GM18502 (cell line): ENCODE results near the gene DHFR2.
A peak's percentile ranks its signal among the peaks of the same experiment; 100 is the strongest.
"Not testable (repeated sequence)": the region's sequence is repeated elsewhere in the genome, so short reads cannot be mapped to it uniquely, and the experiment has no call there.

Experiments used
- ATAC-seq: cut with Tn5 transposase; IDR thresholded peaks from one replicate; pipeline ENCODE4 v1.9.1; 2021; ENCODE audit warnings: mild to moderate bottlenecking; ENCODE audit not compliant: unreplicated experiment, poor library complexity

DHFR2 gene

DNA sequence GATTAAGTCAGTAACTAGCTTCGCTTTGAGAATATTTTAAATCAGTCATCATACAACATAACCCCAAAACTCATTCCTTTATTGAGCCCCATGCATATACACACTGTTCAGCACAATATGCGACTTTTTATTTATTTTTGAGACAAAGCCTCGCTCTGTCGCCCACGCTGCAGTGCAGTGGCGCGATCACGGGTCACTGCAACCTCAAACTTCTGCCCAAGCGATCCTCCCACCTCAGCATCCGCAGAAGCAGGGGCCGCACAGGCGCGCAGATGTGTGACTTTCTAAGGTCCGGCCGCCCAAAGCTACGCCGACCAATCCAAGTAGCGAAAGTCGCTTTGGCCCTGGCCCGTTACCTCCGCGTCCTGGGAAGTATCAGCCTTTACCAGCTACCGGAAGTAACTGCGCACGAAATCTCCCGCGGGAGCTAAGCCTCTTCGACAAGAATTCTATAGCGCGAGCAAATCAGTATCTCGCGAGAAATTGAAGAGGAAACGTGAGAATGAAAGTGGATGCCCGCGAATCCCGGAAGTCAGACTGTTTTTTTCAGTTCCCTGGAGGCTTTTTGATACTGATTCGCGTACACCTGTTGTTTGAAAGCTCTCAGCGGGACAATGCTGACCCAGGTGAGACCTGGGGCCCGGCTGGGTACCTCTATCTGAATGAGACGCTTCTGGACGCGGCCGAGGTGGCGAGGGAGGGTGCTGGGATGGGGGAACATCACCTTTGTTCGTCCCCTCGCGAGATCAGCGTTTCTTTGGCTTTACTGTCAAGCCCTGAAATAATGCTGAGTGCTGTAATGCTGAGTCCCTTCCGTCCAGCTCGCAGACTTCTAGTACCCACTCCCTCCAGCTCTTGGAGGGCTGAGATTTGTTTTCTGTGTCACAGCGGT lies at the start of gene DHFR2, which contains the start of gene NSUN3:
DHFR2 (minus strand) TSS at position 404 of the 892 bp plus-strand sequence. CDS start 1,405 bp downstream, outside the sequence.
NSUN3 (plus strand) TSS at position 549 of the 892 bp plus-strand sequence; CDS start at position 615, 66 bp downstream.
- peak; percentile 93 for ATAC-seq

DNA sequence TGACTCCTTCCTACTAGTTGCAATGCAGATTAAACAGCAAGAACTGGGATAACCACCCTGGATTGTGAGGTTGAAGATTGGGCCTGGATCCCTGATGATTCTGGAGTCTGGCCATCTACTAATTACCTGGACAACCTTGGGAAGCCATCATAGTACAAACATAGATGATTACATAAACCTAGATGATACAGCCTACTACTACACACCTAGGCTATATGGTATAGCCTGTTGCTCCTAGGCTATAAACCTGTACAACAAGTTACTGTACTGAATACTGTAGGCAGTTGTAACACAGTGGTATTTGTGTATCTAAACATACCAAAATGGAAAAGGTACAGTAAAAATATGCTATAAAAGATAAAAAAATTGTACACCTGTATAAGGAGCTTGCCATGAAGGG lies 48.1 kb upstream of the DHFR2 start:
- ATAC-seq = no peak

DNA sequence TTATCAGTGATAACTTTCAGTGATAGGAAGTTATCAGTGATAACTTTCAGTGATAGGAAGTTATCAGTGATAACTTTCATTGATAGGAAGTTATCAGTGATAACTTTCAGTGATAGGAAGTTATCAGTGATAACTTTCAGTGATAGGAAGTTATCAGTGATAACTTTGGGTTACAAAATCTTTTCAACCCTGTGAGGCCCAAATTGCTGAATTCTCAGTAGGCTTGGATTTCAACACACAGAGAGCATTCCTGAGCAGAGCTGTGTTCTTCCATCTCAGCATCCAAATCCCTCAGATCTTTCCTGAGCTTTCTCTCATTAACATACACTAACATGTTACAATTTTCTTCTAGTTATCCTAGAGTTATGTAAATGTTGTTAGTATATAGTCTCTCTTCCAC lies 47.5 kb upstream of the DHFR2 start:
- not testable (repeated sequence) for ATAC-seq

DNA sequence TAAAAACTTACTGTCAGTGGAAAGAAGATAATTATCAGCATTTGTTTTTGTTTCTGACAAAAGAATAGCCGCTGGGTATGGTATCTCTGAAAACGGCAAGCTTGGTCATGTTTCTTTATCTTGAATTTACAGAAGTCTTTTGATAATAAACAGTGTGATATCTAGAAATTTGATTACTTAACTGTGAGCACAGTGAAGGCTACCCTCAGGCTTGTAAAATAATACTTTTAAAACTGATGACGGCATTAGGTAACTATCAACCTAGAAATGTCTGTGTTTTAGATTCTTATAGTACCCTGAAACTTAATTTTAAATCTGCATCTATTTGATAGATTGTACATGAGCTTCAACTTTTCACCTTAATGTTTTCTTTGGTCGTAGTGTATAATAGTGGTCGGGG lies 43.6 kb upstream of the DHFR2 start:
- ATAC-seq = no peak

DNA sequence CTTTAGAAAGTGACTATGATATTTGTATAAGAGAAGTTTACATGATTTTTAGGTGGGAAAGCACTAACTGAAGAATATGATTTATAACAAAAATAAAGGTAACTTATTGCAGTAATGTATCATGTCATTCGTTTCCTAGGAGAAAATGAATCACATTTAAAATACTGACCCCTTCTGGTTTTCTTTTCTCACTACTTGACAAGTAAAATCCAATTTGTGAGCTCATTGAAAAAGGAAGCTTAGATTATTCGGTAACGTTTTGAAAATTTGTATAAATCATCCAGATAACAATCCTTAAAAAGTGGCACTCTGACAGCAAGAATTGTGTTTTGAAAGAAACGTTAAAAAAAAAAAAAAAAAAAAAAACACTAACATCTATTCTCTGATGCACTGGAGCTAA lies 39.1 kb upstream of the DHFR2 start:
- ATAC-seq = no peak

DNA sequence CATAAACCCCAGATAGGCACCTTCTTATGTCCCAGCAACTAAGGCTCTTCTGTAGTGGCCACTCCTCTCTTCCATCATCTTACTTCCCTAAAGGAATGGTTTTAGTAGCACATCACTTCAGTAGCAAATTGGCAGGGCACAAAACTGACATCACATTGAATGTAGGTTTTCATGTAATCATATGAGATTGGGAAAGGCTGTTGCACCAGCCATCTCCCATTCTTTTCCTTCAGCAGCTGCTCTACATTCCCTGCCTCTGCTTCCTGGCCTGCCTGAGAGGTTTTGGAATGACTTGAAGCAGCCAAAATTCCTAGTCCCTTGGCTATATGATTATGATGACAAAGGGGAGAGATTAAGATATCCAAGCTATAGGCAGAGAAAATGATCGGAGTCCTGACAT lies 36.6 kb upstream of the DHFR2 start:
- ATAC-seq = no peak

DNA sequence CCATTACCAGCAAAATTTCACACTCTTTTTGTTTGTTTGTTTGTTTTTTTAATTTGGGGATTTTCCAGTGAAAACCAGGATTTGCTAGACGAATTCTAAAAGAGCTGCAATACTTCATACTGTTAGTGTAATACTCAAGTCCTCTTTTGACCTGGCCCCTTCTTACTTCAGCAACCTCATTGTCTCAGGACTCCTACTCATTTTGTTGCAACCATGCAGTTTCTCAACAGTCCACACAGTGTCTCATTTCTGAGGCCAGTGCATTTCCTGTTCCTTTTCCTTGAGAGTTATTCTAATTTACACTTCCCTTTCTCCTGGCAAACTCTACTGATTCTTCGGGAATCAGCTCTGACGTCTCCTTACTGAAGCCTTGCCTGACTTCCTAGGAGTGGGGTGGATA lies 35.7 kb upstream of the DHFR2 start:
- no peak for ATAC-seq

DNA sequence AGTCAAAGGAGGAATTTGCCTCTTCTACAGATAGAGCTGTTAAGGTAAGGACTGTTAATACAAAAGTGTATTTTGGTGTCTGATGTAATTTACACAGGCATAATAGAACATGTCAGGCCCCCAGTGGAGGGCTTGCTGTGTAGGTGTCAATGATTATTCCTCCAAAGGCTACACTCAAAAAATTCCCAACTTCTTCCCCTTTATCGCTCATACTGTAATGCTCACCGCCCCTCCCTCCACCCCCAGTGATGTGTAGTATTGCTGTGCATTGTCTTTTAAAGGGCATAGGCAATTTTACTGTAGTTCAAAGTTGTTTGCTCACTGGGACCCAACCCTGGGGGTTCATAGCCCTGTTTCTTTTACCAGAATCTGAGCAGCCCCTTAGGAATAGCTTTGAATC lies 32.4 kb upstream of the DHFR2 start:
- no peak for ATAC-seq

DNA sequence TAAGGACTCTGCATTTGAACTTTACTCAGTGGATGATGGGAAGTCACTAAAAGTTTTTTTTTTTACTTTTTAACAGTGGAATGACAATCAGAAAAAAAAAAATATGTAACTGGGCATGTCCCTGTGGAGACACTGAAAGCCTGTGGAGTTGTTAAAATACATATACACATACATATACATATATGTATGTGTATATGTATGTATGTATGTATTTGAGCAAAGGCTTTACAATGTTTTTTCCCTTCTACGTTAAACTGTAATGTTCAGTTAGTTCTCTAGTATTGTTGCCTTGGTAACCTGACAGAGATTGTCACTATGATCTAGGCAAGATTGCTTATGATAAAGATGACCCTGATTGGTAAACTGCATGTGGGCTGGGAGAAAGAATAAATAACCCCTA lies 30.4 kb upstream of the DHFR2 start:
- ATAC-seq = no peak

DNA sequence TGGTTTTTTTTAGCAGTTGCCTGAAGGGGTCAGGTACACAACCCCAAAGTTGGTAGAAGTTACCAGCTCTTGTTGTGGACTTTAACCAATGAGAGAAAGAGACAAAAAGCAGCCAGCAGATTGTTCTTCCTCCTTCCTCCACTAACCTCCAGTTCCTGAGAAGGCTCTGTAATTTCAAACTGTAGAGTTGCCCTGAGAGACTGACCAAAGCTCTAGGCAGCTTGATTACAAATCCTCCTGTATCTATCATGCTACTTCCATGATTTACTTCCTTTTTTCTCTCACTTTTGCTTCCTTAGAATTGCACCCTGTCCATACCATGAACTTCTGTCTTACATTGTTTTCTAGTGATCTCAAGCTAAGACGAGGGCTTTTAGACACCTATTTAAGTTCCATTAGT lies 29.4 kb upstream of the DHFR2 start:
- ATAC-seq = no peak

DNA sequence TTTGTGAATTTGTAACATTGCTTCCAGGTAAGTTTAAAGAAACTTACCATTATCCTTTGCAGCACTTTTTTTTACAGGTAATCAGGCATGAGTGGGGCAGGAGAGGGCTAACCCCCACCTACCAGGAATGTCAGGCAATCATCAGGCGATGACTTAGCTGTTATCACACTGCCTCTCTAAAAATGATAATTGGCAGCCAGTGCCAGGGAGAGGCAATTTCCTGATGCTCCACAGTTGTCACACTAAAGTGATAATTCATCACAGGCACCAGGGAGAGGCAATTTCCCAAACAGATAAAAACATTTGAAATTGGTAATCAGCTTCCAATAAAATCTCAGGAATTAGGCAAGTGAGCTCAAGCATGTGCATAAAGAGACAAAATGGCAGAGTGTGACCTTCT lies 26.4 kb upstream of the DHFR2 start:
- no peak for ATAC-seq

DNA sequence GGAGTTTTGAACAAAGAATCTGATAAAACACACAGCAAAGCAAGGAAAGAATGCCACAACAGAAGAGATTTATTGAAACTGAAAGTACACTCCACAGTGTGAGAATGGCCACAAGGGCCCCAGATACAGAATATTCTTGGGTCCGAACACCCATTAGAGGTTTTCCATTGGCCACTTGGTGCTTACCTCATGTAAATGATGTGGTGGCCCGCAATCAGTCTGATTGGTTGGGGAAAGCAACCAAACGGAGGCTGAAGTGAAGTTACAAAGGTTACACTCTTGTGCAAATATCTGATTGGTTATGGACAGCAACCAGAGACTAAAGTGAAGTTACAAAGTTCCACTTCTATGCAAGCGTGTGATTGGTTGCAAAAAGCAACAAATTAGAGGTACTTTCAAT lies 20.5 kb upstream of the DHFR2 start:
- peak; percentile 67 for ATAC-seq

DNA sequence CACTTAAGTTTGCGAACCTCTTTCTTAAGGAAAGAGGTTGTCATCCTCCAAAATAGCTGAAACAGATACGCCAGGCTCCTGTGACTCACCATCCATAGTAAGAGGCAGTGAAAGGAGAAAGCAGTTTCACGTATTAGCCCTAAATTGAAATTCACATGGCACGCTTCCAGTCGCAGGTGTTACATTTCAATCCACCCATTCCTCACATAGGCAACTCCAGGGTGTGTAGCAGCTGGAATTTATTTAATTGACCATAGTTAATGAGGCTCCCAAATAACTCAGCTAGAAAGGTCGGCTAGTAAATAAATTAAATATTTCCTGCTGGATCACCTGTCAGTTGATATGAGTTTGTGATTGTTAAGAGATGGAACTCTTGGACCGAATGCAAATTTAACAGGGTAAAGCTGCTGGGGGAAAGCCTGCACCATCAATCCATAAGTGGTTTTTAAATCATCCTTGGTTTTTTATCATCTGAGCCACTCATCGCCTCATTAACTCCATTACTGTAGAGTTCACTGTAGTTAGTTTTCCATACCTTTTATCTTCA lies 19.7 kb upstream of the DHFR2 start:
- no peak for ATAC-seq

DNA sequence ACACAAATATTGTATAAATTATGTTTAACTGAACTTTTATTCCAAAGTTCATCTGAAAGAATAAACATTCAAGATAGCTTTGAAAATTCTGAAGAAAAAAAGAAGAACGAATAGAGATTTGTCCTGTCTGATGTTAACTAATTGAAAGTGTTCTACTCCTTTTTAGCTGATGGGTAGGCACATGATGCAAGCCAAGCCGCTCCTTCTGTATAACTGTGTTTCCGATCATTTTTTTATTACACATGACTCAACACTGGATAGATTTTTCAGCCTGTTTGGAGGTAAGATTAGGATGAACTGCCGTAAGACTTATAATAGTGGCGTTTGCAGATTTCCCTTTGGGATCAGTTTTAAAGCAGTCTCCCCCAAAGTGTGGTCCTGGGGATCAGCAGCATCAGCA lies 19.2 kb upstream of the DHFR2 start:
- ATAC-seq = no peak

DNA sequence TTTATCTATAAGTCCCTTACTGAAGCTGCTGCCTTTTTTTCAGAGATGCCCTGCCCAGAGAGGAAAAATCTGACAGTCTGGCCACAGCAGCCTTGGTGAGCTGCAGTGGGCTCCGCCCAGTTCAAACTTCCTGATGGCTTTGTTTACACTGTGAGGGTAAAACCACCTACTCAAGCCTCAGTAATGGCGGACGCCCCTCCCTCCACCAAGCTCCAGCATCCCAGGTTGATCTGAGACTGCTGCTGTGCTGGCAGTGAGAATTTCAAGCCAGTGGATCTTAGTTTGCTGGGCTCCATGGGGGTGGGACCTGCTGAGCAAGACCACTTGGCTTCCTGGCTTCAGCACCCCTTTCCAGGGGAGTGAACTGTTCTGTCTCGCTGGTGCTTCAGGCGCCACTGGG lies 17.8 kb upstream of the DHFR2 start:
- not testable (repeated sequence) for ATAC-seq

DNA sequence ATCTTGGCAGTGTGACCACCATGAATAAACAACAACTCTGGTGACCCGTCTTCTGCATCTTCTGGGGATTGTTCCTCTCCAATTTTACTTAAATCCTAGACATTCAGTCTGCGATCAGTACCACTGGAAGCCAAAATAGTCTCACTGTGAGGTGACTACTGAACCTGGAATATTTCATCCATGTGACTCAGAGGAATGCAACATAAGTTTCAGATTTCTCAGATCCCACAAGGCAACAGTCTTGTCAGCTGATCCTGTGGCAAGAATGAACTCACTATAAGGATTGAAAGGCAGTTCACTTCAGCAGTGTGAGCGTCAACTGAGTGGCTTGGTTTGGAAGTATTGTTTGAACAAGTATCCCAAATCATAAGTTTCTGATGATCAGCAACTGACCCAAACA lies 13.3 kb upstream of the DHFR2 start:
- no peak for ATAC-seq

DNA sequence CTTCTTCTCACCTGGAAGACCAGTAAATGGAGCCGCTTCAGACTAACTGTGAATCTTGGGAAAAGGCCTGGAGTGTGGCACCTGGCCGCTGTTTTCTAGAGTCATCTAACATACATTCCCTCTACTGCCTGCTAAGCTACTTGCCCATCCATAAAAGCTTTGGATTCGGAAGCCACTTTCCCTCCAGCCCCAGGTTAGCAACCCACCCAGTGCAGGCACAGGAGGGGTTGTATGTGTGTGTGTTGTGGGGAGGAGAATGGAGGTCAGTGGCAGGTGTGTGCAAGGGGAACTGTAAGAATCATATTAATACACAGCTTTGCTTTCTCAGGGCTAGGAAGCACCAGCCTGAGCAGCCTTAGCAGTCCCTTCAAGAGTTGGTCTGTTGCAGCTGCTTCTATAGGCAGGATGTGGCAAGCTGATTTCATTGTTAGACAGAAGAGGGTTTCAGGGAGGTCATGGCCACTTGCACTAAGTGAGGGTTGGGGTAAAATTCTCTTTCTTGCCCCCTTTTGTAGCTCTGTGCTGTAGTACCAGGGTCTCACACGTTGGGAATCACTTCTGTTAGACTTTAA lies 9.1 kb upstream of the DHFR2 start:
- ATAC-seq = peak; percentile 78

DNA sequence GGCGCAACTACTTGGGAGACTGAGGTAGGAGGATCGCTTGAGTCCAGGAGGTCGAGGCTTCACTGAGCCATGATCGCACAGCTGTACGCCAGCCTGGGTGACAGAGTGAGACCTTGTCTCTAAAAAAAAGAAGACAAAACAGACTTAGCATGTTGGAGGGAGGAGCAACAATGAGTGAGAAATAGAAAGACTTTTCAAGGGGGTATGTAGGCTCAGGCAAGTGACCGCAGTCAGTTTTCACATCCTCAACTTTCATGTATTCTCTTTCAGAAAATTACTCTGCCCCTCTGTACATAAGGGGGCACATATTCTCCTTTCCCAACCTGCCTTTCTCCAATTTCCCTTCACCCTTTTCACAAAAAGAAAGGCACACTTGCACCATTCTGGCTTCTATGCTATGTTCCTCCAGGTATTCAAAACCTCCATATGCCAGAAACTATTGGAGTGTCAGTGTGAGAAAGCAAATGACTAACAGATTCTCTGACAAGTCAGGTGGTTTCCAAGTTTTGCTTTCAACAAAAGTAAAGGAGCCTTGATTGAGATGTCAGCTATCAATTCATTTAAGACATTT lies 7.7 kb upstream of the DHFR2 start:
- peak; percentile 54 for ATAC-seq

DNA sequence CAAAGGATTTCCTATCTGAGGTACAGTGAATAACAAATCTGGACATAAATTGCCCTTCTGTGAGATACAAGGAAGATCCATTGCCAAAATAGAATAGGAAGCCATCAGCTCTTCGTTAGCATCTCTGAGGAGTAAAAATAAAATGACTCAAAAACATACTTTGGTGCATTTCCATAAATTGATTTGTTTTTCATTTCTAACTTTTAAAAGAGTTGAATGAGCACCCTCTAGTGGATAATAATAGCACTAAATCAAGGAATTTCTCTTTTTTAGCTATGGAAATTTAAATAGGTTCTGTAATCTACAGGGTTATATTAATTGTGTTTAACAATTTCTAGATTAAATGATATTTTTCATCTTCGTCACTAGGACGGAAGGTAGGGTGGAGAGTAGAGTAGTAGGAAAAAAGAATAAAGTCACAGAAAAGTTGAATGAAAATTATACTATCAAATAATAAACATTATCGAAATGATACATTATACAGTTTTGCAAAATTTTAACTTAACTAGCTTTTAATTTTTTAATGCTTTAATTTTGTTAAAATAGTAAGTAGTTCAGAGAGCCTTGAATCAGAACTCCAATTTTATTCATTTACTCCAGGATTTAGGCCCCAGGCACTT lies 6.6 kb upstream of the DHFR2 start:
- ATAC-seq = no peak
